ENCODE measurements around the gene ENDOD1. TPM values are rescaled to one million over a fixed set of nuclear protein-coding genes. Genes with fewer than 3 reads are reported as not detected.
A peak's percentile ranks its signal among the peaks of the same experiment; 100 is the strongest.

ENDOD1 gene
- total RNA-seq, 1 experiment from 2014 or later = 0.87 TPM

DNA sequence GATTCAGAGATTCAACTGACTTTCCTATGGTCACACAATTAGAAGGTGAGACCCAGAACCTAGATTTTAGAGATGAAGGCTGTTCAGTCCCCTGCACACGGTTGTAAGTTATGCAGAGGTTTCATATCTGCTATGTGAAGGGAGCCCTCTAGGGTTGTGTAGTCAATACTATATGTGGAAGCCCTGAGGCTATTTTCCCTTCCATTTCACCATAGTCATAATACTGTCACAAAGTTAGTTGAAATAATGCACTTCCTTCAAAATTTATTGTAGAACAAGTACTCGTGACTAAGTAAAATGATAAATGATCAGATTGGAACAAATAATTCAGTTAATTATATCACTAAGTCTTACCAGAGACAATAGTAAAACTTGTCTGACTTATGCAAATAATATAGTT, 48.8 kb downstream of the ENDOD1 start:
- Histone ChIP-seq H3K56ac (ENCODE audit: insufficient read length, low read depth, low read length) (no peak overlapping the region), H4K91ac (ENCODE audit: insufficient read length, low read depth, low read length) (no peak overlapping the region), H3K79me1 (ENCODE audit: insufficient read depth, low read depth, low read length, poor library complexity, severe bottlenecking) (no peaks in the 10 kb centered on the region), H3K79me2 (ENCODE audit: insufficient read depth, low read length) (no peaks in the 10 kb centered on the region), H2BK15ac (ENCODE audit: low read depth, low read length) (no peak overlapping the region), H4K20me1 (ENCODE audit: control insufficient read depth, insufficient read depth, insufficient read length) (no peaks in the 10 kb centered on the region), H3K4me1 (ENCODE audit: insufficient read depth, low read length) (no peaks in the 10 kb centered on the region), H4K8ac (replicated peaks; ENCODE audit: insufficient read length, low read depth, low read length) (no peak overlapping the region), H4K5ac (ENCODE audit: insufficient read length, low read depth, low read length) (no peak overlapping the region), H3K14ac (ENCODE audit: insufficient read depth, low read length) (no peak overlapping the region), H2BK12ac (ENCODE audit: insufficient read length, low read depth, low read length) (no peak overlapping the region), H2BK20ac (ENCODE audit: low read depth, low read length, poor library complexity, severe bottlenecking) (no peak overlapping the region), H3K27ac (ENCODE audit: insufficient read length, low read depth, low read length) (no peak overlapping the region), H3K27me3 (ENCODE audit: insufficient read depth, low read length) (peaks cover 5% of the 10 kb centered on the region; the same call in 1 of the 2 replicates), H2BK5ac (ENCODE audit: insufficient read length, low read length) (no peak overlapping the region), H3T11ph (ENCODE audit: low read length) (no peak overlapping the region), H3K9me3 (ENCODE audit: control insufficient read depth, low read depth, low read length) (no peaks in the 10 kb centered on the region), H2AFZ (ENCODE audit: low read length) (no peak overlapping the region), H3K23ac (ENCODE audit: insufficient read length, low read depth, low read length) (no peak overlapping the region), H2AK5ac (ENCODE audit: insufficient read length, low read length) (no peak overlapping the region), H3K18ac (ENCODE audit: insufficient read length, low read depth, low read length) (no peak overlapping the region), H3K23me2 (ENCODE audit: insufficient read length, low read depth, low read length, poor library complexity, severe bottlenecking) (no peaks in the 10 kb centered on the region), H3K4ac (ENCODE audit: low read depth, low read length) (no peak overlapping the region), H3K9ac (ENCODE audit: extremely low read depth, insufficient read length, low read length) (no peak overlapping the region), H2BK120ac (ENCODE audit: low read depth, low read length, poor library complexity, severe bottlenecking) (no peak overlapping the region), H3K4me2 (ENCODE audit: insufficient read depth, insufficient read length, low read length) (no peak overlapping the region)
- no CpG with 5 or more reads among the region's 2 CpGs for whole genome bisulfite sequencing (ENCODE audit: extremely low coverage, insufficient read length, low lambda C conversion rate)
- Mint-ChIP-seq H3K4me3 (no peak overlapping the region), H3K36me3 (ENCODE audit: insufficient read depth in 1 of 3, low read depth in 3 of 3) (no peaks in the 10 kb centered on the region), H3K4me1 (no peaks in the 10 kb centered on the region), H3K27me3 (ENCODE audit: low read depth) (peaks cover 58% of the 10 kb centered on the region), H3K9me3 (no peaks in the 10 kb centered on the region), H3K27ac (no peak overlapping the region)
- TF ChIP-seq, protein P1, sequence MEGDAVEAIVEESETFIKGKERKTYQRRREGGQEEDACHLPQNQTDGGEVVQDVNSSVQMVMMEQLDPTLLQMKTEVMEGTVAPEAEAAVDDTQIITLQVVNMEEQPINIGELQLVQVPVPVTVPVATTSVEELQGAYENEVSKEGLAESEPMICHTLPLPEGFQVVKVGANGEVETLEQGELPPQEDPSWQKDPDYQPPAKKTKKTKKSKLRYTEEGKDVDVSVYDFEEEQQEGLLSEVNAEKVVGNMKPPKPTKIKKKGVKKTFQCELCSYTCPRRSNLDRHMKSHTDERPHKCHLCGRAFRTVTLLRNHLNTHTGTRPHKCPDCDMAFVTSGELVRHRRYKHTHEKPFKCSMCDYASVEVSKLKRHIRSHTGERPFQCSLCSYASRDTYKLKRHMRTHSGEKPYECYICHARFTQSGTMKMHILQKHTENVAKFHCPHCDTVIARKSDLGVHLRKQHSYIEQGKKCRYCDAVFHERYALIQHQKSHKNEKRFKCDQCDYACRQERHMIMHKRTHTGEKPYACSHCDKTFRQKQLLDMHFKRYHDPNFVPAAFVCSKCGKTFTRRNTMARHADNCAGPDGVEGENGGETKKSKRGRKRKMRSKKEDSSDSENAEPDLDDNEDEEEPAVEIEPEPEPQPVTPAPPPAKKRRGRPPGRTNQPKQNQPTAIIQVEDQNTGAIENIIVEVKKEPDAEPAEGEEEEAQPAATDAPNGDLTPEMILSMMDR (conservative IDR thresholded peaks at IDR 0.05) = 0 out of 3 replicates have a peak, but pooled peaks have one; percentile 15
- no peak for DNase-seq

Measured in H9 (cell line).